Mesenteric fat pad (tissue), 1 donor: Measurements from ENCODE around the gene CPNE4. TPM values are rescaled to one million over a fixed set of nuclear protein-coding genes. Genes with fewer than 3 reads are reported as not detected.

ENCODE experiments used
- DNase-seq: peaks from one replicate; pipeline ENCODE4 v3.0.0-alpha.2; 2020; ENCODE audit warnings: low spot score
- total RNA-seq: library from RNA; stranded (reverse); fragmentation: NEBNext Ultra II Directional; extraction: Animal tissue kit (Norgen Biotek cat#: 25700); gene quantifications from one replicate; pipeline ENCODE4 v1.2.1, GENCODE V29; 2021
- donor health status: DM: yes; HTN: yes; CAD: no.

CPNE4 gene
- total RNA-seq, 1 donor from 2014 or later = not detected

- DNase-seq = no peak
Measured at GRCh38 chr3:131612745-131613144, 422.1 kb downstream of the CPNE4 start.

GRCh38 chr3:131610174-131610573 is 424.6 kb downstream of the CPNE4 start:
- DNase-seq = no peak

- DNase-seq = no peak
Measured at GRCh38 chr3:131608741-131609140, 426.1 kb downstream of the CPNE4 start.

- no peak for DNase-seq
Measured at GRCh38 chr3:131608296-131608695, 426.5 kb downstream of the CPNE4 start.

GRCh38 chr3:131605916-131606315 is 428.9 kb downstream of the CPNE4 start:
- no peak for DNase-seq

GRCh38 chr3:131602011-131602779 is 432.6 kb downstream of the CPNE4 start:
- no peak for DNase-seq

- DNase-seq = no peak
Measured at GRCh38 chr3:131597816-131598215, 437.0 kb downstream of the CPNE4 start.

- no peak for DNase-seq
Measured at GRCh38 chr3:131596884-131597283, 437.9 kb downstream of the CPNE4 start.

GRCh38 chr3:131591394-131592014 is 443.3 kb downstream of the CPNE4 start:
- DNase-seq = no peak

GRCh38 chr3:131586277-131586676 is 448.5 kb downstream of the CPNE4 start:
- DNase-seq = no peak

GRCh38 chr3:131582438-131582837 is 452.4 kb downstream of the CPNE4 start:
- DNase-seq = no peak

GRCh38 chr3:131568460-131568859 is 466.4 kb downstream of the CPNE4 start:
- no peak for DNase-seq

- no peak for DNase-seq
Measured at GRCh38 chr3:131564812-131565211, 470.0 kb downstream of the CPNE4 start.

- no peak for DNase-seq
Measured at GRCh38 chr3:131561511-131561910, 473.3 kb downstream of the CPNE4 start.

GRCh38 chr3:131560795-131561194 is 474.0 kb downstream of the CPNE4 start:
- DNase-seq = no peak

GRCh38 chr3:131555456-131555855 is 479.4 kb downstream of the CPNE4 start:
- no peak for DNase-seq

GRCh38 chr3:131553495-131554247 is 481.1 kb downstream of the CPNE4 start:
- DNase-seq = no peak

GRCh38 chr3:131551761-131552160 is 483.1 kb downstream of the CPNE4 start:
- no peak for DNase-seq

- no peak for DNase-seq
Measured at GRCh38 chr3:131550562-131551465, 484.0 kb downstream of the CPNE4 start.

- DNase-seq = no peak
Measured at GRCh38 chr3:131549340-131549739, 485.5 kb downstream of the CPNE4 start.

- DNase-seq = no peak
Measured at GRCh38 chr3:131547585-131547984, 487.2 kb downstream of the CPNE4 start.
